GM21619 (cell line): ENCODE data around the gene NXN.
"Not testable (repeated sequence)": the region's sequence is repeated elsewhere in the genome, so short reads cannot be mapped to it uniquely, and the experiment has no call there.

Experiments
- ATAC-seq: cut with Tn5 transposase; IDR thresholded peaks from one replicate; pipeline ENCODE4 v1.9.1; 2021; ENCODE audit not compliant: unreplicated experiment

Gene NXN

GRCh38 chr17:1007310-1008007 is 27.9 kb upstream of the NXN start:
- no peak for ATAC-seq

GRCh38 chr17:1006054-1006453 is 26.5 kb upstream of the NXN start:
- no peak for ATAC-seq

GRCh38 chr17:1005361-1005946 is 25.9 kb upstream of the NXN start:
- ATAC-seq = no peak

GRCh38 chr17:1004769-1005295 is 25.3 kb upstream of the NXN start:
- no peak for ATAC-seq

GRCh38 chr17:1003972-1004768 is 24.6 kb upstream of the NXN start:
- ATAC-seq = no peak

- no peak for ATAC-seq
Observed at GRCh38 chr17:1003633-1003971, 24.0 kb upstream of the NXN start.

GRCh38 chr17:1002771-1003555 is 23.4 kb upstream of the NXN start:
- ATAC-seq = no peak

- ATAC-seq = no peak
Observed at GRCh38 chr17:1002412-1002753, 22.8 kb upstream of the NXN start.

- ATAC-seq = no peak
Observed at GRCh38 chr17:1001640-1002411, 22.2 kb upstream of the NXN start.

- no peak for ATAC-seq
Observed at GRCh38 chr17:1000597-1001461, 21.3 kb upstream of the NXN start.

- ATAC-seq = no peak
Observed at GRCh38 chr17:998111-998510, 18.5 kb upstream of the NXN start.

GRCh38 chr17:996554-997344 is 17.2 kb upstream of the NXN start, which contains the start of gene TIMM22:
TSS of gene TIMM22 (plus strand) at chr17:997129. CDS start at chr17:997143, 14 bp downstream.
- peak; percentile 89 for ATAC-seq

GRCh38 chr17:995324-995723 is 15.7 kb upstream of the NXN start:
- ATAC-seq = not testable (repeated sequence)

GRCh38 chr17:992933-993332 is 13.4 kb upstream of the NXN start:
- no peak for ATAC-seq

GRCh38 chr17:988561-988960 is 9.0 kb upstream of the NXN start:
- no peak for ATAC-seq

- ATAC-seq = no peak
Observed at GRCh38 chr17:987931-988330, 8.4 kb upstream of the NXN start.

- ATAC-seq = no peak
Observed at GRCh38 chr17:986322-986929, 6.8 kb upstream of the NXN start.

GRCh38 chr17:983921-984320 is 4.3 kb upstream of the NXN start:
- no peak for ATAC-seq
